Activated CD4-positive, alpha-beta T cell treated with anti-CD3 and anti-CD28 coated beads, Interleukin-2, Interleukin-4, amounts not matched to agents 100 ng/mL and 50 ng/mL, durations not matched to agents 16 hours and 8 hours (primary cell): ENCODE measurements around the gene SIX3.

Source experiments
- DNase-seq: peaks from one replicate; pipeline ENCODE4 v3.0.0-alpha.2; 2020; ENCODE audit warnings: low spot score

SIX3 gene

DNA sequence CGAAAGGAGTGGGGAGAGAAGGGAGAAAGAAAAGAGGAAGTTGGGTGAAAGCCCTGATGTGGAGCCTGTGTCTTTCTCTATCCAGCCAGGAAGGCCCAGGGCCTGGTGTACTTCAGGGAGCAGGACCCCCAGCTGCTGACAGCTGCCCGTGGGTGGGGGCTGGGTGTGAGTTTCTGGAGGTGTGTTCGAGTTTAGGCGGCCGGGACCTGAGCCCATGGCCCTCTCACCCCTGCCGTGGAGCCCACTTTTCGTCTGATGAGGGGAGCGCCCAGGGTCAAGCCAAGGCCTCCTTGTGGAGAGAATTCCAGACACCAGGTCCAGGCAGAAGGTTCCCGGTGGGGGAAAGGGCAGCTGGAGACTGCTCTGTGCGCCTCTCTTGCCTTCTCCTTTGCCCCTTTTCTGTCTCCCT is 2.2 kb downstream of the SIX3 start:
- no peak for DNase-seq

DNA sequence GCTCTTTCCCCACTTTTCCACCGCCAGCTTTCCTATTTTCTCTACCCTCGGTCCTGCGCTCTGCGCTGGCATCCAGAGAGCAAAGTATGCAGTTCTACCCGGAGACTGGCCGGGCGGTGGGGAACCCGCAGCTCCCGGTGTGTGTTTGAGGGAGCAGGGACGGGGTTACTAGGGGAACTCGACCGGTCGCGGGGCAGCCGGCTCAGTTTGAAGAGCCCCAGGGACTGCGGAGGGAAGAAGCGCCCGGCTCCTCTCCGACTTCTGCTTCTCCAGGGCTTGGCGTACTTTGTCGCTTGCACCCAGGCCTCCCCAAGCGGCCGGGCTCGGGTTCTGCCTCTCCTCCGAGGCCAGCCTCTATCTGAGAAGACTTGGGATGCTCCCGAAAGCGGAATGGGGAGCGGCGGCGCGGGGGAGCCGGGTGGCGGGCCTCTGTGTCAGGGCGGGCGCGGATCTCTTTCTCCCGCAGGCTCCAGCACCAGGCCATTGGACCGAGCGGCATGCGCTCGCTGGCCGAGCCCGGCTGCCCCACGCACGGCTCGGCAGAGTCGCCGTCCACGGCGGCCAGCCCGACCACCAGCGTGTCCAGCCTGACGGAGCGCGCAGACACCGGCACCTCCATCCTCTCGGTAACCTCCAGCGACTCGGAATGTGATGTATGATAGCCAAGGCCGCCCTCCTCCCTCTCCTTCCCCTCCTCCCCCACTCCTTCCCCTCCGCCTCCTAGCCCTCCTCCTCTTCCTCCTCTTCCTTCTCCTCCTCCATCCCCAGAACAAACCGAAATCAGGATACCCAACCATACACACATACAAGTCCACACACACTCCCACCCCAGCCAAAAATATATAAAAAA is 2.8 kb downstream of the SIX3 start:
- no peak for DNase-seq

GRCh38 chr2:44944952-44945612 is 3.6 kb downstream of the SIX3 start:
- no peak for DNase-seq

DNA sequence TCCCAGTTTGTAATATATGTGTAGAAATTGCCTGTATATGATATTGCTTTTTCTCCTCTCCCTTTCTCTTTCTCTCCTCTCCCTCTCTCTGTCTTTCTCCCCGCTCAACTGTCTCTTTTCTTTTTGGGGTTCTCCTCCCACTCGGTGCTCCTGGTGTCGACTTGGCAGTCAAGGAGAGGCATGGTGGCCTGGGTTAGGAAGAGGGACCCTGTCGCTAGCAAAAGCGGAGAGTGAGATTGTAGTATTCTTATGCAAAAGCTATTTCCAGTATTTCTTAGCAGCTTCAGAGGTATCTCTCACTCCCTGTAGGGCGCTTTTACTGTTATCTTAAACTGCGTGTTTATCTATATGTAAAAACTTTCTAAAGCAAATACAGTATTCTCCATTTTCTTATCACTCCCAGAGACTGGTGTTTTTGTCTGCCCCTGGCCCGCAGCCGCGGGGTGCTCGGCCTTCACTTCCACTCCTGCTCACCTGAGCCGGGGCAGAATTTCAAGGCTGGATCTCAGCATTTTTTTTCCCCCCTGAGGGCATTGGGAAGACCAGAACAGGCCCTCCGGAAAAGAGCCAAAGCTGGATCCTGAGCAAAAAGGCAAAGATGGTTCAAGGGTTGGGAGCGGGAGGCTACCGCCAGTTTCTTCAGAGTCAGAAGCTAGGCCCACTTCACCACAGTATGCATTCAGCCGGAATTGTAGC is 4.3 kb downstream of the SIX3 start:
- no peak for DNase-seq

- DNase-seq: no peak
Observed at GRCh38 chr2:44946372-44947027, 5.0 kb downstream of the SIX3 start.

GRCh38 chr2:44947028-44947375 is 5.5 kb downstream of the SIX3 start:
- DNase-seq: no peak

DNA sequence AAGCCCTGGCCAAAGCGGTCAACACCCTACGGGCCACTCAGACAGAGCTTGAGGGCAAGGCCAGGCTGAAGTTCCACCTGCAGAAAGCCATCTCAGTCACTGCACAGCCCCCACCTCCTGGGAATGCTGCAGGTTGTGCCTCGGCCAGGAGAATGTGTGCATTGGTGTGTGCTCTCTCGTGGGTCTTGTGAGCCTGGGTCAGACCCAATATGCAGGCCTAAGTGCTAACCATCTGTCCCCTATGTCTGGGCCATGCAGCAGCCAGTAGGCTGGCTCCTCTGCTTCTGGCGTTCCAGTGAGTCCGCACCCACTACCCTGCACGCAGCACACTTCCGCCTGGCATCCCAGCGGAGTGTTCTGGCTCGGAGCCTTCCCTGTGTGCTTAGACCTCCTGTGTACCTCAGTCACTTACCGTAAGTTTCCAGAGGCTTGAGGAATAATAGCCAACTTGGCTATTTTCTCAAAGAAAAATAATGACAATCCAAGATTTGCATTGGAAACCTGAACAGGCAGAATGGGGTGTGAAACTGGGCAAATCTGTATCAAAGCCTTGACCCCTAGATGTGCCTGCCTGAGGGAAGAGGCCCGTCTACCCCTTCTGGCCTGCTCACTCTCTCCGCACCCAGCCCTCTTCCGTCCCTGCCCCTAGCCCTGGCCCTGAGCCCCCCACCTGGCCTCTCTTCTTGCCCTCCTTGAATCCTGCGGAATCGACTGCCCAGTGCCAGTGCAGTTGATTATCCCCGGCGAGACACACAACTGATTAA is 7.2 kb downstream of the SIX3 start:
- no peak for DNase-seq

GRCh38 chr2:44949329-44950151 is 8.0 kb downstream of the SIX3 start:
- no peak for DNase-seq

GRCh38 chr2:44950646-44951045 is 9.1 kb downstream of the SIX3 start:
- DNase-seq: no peak

DNA sequence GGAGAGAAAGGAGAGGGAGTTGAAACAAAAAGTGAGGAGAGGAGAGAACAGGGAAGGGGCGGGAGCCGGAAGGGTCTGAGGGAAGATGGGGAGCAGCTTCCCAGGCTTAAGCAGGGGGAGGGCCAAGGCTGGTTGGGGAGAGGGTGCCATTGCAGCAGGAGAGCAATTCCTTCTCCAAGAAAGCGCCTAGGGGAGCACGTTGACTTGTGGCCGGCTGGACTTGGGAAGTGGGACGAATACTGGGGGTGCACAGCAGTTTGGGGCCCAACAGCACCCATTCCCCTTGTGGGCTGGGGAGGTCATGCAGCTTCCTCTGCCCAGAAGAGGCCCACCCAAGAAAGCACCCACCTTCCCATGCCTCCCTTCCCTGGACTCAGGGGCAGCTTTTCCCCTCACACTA is 9.6 kb downstream of the SIX3 start:
- no peak for DNase-seq

GRCh38 chr2:44951714-44952113 is 10.2 kb downstream of the SIX3 start:
- no peak for DNase-seq

DNA sequence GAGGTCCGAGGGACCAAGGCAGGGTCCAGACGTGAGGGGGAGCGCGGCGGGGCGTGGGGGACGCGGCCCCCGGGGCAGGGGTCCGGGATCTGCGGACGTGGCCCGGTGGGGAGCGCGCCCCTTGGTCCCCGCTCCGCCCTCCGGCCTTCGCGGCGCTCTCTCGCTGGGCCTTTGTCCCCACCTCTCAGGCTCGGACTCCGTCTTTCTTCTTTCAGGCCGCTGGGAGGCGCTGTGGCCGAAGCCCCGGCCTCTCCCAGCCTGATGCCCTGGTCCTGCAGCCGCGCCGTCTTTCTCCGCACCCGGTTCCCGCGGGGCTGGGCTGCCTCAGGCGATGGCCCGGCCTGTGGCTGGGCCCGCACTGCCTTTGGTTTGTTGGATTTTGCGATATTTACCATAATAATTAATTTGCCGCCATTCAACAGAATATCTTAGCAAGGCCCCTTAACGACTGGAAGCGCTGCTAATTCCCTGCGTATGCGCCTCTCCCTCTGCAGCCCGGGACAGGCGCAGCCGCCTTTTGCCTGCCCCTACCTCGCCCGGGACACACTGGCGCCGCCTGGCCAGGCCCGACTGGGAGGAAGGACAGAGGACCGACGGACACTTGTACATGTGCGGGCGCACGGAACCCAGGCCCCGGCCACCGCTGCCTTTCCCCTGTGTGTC is 10.8 kb downstream of the SIX3 start:
- peak; percentile 46 for DNase-seq

- DNase-seq: no peak
Observed at GRCh38 chr2:44952806-44953498, 11.4 kb downstream of the SIX3 start.

GRCh38 chr2:44953499-44953883 is 12.0 kb downstream of the SIX3 start:
- no peak for DNase-seq

DNA sequence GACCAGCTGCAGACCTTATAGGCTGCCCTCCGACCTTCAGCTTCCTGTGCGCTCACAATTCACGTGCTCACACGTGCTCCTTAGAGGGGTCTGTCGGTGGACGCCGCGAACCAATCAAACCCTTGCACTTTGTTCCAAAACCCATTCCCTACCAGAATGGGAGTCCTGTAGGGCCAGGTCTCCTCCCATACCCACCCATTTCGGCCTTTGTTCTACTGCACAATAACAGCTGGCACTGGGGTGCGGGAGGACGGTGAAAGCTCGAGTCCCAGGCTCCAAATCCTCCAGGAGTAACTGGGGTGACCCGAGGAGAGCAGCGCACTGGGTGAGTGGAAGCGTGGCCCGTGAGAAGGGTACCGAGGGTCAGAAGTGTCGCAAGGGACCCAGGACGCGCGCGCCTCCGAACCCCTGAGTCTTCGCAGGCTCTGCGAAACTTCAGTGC is 13.0 kb downstream of the SIX3 start:
- DNase-seq: no peak

DNA sequence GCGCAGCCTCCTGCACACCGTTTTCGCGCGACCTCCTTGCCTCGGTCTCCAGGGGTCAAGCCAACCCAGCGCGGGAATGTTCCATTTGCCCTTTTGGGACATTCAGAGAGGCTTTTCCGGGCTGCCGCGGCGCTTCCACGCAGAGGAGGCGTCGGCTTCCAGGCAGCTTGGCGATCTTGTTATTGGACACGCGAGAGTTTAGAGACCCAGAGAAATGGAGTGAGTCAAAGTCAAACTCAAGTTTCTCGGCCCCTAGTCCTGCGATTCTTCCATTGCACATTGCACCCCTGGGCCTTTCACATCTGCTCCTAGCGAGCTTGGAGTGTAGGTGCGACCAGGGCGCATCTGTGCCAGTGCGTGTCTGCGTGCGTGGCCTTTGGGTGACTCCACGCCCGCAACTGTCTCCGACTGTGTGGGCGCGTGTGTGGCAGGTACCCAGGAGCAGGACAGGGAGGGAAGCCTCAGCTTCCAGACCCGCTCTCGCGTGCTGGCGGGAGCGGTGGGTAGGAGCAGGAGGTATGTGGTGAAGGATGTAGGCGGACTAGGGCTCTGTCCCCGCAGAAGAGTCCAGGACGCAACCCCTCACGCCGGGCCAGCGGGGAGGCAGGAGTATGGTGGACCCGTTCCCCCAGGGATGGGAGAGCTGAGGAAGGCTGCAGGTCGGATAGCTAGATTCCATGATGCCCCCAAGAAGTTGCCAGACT is 13.5 kb downstream of the SIX3 start:
- no peak for DNase-seq

- DNase-seq: peak; percentile 79
Observed at GRCh38 chr2:44955593-44956392, 14.3 kb downstream of the SIX3 start.

DNA sequence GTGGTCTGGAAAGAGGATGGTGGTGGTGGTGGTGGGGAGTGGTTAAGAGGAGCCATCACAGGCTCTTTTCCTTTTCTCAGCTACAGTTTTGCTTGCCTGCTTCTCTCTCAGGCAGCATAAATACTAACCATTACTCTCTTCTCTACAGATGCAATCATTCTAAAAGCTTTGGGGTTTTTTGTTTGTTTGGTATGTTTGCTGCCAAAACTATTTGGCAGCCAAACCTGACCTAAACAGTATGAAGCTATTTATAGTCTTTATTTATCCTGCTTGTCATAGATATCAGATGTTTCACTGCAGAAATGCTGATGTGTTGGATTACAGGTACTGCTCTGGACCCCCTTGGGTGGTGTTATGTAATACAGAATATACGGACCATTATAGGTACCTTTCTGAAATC is 15.3 kb downstream of the SIX3 start:
- no peak for DNase-seq
